Epithelial cell of proximal tubule (primary cell): ENCODE measurements around the gene CUBN. TPM values are rescaled to one million over a fixed set of nuclear protein-coding genes. Genes with fewer than 3 reads are reported as not detected.

Experiments
- DNase-seq: peaks from one replicate; pipeline ENCODE4 v3.0.0-alpha.2; 2011; ENCODE audit warnings: low read depth
- H3K4me3 ChIP-seq: 2 replicates; pipeline ENCODE4 v1.5.1; 2011; ENCODE audit warnings: low read depth, mild to moderate bottlenecking, low read length
- CTCF ChIP-seq: conservative IDR thresholded peaks from 2 replicates; pipeline ENCODE4 v1.5.1; 2012; ENCODE audit warnings: low read depth, mild to moderate bottlenecking, low read length
- total RNA-seq: library from RNA; depleted of rRNA; stranded (reverse); fragments of >200 nt; gene quantifications from 2 replicates; pipeline ENCODE4 v1.2.3, GENCODE V29; 2015

CUBN gene
- total RNA-seq, 1 donor from 2014 or later, result 0.17 TPM

- DNase-seq, result no peak
- TF ChIP-seq CTCF, result no peak
Observed at GRCh38 chr10:17060289-17060688, 69.3 kb downstream of the CUBN start.

GRCh38 chr10:17059197-17059688 lies 70.4 kb downstream of the CUBN start:
- TF ChIP-seq CTCF, result no peak
- DNase-seq, result no peak
- no peak overlapping the region for H3K4me3 ChIP-seq

More at GRCh38 chr10:17060289-17060688, 69.3 kb downstream of the CUBN start:
- H3K4me3 ChIP-seq, result no peak overlapping the region

GRCh38 chr10:17058093-17058492 lies 71.5 kb downstream of the CUBN start:
- no peak for TF ChIP-seq CTCF
- DNase-seq, result no peak
- no peak overlapping the region for H3K4me3 ChIP-seq

- DNase-seq, result no peak
- no peak overlapping the region for H3K4me3 ChIP-seq
- no peak for TF ChIP-seq CTCF
Observed at GRCh38 chr10:17056781-17057428, 72.7 kb downstream of the CUBN start.

GRCh38 chr10:17053513-17053912 lies 76.1 kb downstream of the CUBN start:
- H3K4me3 ChIP-seq, result no peak overlapping the region
- TF ChIP-seq CTCF, result no peak
- DNase-seq, result no peak

- no peak for DNase-seq
- TF ChIP-seq CTCF, result no peak
- H3K4me3 ChIP-seq, result no peak overlapping the region
Observed at GRCh38 chr10:17053061-17053460, 76.5 kb downstream of the CUBN start.

GRCh38 chr10:17051851-17052250 lies 77.8 kb downstream of the CUBN start:
- no peak overlapping the region for H3K4me3 ChIP-seq
- no peak for DNase-seq
- no peak for TF ChIP-seq CTCF
